WTC11 (cell line): ENCODE measurements around the gene PLXDC2.

ENCODE experiments used
- ATF6 ChIP-seq: sonication (generic); formaldehyde crosslinking; IDR thresholded peaks from 2 replicates; pipeline ENCODE4 v1.8.1; 2023; ENCODE audit warnings: mild to moderate bottlenecking, missing genetic modification reagents
- CDX4 ChIP-seq: fragments of 250-450 bp; sonication (Bioruptor Pico); IDR thresholded peaks from 2 replicates; pipeline ENCODE4 v1.9.0; 2021; ENCODE audit warnings: moderate library complexity, mild to moderate bottlenecking, inconsistent platforms, borderline replicate concordance
- CTCF ChIP-seq: fragments of 200-600 bp; IDR thresholded peaks from 2 replicates; pipeline ENCODE4 v1.8.0; 2022; ENCODE audit warnings: antibody characterized with exemption
- FOXJ3 ChIP-seq: sonication (generic); formaldehyde crosslinking; IDR thresholded peaks from 2 replicates; pipeline ENCODE4 v1.9.0; 2021; ENCODE audit warnings: missing genetic modification reagents, mild to moderate bottlenecking, borderline replicate concordance
- USF1 ChIP-seq: sonication (generic); formaldehyde crosslinking; IDR thresholded peaks from 2 replicates; pipeline ENCODE4 v1.8.0; 2022; ENCODE audit warnings: mild to moderate bottlenecking, missing genetic modification reagents
- ZNF232 ChIP-seq: sonication (generic); formaldehyde crosslinking; IDR thresholded peaks from 2 replicates; pipeline ENCODE4 v1.8.0; 2022; ENCODE audit warnings: mild to moderate bottlenecking, missing genetic modification reagents

- TF ChIP-seq ZNF232 (CRISPR knock-in tag) = no peak
- TF ChIP-seq FOXJ3 (CRISPR knock-in tag) = no peak
- no peak for TF ChIP-seq CDX4 (CRISPR knock-in tag)
- TF ChIP-seq USF1 (CRISPR knock-in tag) = no peak
- TF ChIP-seq CTCF = no peak
- TF ChIP-seq ATF6 (CRISPR knock-in tag) = no peak
Measured at GRCh38 chr10:19816411-19817230, at the start of gene PLXDC2.
